ENCODE measurements around the gene LRRC4.

The LRRC4 gene

DNA sequence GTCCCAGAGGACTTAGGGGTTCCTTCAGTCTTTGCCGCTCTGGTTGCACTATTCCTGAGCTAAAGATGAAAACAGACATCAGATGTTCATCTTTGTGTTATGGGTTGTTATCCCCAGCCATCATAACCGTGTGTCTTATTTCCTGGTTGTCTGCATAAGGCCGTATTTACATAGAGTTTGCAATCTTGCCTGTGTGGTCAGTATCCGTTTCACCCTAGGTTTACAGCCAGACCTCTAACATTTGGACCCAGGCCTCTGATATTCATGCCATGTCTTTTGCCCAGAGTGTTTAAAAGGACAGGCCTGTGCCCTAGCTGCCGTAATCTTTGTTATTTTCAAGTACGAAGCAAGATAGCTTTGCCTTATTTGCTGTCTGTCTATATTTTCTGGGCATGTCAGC, 26.6 kb downstream of the LRRC4 start:
- no peak for DNase-seq

DNA sequence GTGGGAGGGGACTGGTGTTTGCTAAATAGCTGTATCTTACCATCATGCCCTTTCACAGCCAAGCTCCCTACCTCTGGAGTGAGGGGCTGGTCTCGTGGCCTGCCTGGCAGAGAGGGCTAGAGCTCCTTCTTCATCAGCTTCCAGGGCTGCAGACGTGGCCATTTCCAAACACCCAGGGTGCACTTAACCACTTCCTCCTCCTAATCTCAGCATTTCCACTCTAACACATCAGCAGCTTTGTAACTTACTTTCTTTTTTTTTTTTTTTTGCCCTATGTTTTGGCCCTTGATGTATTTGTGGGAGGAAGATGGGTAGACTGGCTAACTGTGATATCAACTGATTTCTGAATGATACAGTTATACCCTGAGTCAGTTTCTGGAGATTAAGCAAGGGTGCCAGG, 27.4 kb downstream of the LRRC4 start:
- DNase-seq: no peak

DNA sequence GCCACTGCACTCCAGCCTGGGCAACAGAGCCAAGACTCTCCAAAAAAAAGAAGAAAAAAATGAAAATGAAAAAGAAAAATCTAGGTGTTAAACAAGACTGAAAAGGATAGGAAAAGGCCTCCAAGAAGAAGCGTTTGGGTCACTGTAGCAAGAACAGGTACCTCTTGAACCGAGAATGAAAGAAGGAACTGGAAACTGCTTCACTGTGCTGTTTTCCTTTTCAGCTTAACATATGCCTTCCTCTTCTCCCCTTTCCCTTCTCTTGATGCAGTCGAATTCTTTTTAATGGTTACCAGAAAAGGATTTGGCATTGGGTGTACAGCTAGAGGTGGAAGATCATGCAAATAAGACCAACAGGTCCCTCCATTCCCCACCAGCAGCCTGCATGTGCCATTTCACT, 28.1 kb downstream of the LRRC4 start:
- no peak for DNase-seq

DNA sequence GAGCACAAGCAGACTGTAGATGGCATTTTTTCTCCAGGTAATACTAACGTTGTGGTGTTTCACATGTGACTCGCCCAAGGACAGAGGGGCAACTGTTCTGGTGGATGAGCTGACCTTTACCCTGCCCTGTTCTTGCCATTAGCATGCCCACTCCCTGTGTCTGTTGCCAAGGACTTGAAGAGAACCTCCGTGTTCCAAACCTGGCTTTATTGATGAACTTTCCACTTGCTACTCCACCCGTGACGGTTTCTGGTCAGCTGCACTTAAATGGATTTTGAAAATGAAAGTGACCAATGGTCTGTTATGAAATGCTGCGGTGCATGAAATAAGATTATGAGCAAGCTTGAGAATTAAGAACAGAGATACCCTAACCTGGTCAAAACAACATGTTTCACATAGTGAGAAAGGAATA, 30.4 kb downstream of the LRRC4 start:
- DNase-seq: no peak

DNA sequence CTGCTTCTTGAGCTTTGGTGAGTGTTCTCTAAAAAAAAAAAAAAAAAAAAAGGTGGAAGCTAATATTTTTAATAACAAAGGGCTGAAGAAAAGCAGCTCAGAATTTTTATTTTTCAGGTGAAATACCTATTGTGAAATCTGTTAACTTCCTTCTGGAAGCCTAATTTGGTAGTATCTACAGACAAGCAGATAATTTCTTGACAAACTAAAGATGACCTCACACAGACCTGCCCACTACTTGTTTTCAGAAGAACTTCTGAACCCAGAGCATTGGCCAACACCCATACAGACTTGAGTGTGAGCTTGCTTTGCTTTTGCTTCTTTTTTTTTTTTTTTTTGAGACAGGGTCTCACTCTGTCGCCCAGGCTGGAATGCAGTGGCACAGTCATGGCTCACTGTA, 31.2 kb downstream of the LRRC4 start:
- no peak for DNase-seq

DNA sequence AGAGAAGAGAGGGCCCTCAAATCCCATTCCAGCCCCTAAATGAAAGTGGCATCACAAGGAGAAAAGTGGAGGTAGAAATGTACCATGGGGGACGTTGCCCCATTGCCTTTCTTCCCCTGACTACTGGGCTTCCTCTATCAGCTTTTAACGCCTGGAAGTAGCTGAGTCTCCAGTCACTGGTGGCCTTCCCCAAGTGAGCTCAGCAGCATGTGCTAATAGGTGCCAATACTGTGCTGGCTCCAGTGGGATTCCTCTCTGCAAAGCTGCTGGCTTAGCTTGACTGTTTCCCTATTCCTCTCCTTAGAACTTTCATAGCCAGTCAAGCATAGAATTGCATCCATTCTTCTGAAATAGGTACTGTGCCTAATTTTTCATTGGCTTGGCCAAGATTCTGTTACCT, 32.6 kb downstream of the LRRC4 start:
- DNase-seq: no peak

DNA sequence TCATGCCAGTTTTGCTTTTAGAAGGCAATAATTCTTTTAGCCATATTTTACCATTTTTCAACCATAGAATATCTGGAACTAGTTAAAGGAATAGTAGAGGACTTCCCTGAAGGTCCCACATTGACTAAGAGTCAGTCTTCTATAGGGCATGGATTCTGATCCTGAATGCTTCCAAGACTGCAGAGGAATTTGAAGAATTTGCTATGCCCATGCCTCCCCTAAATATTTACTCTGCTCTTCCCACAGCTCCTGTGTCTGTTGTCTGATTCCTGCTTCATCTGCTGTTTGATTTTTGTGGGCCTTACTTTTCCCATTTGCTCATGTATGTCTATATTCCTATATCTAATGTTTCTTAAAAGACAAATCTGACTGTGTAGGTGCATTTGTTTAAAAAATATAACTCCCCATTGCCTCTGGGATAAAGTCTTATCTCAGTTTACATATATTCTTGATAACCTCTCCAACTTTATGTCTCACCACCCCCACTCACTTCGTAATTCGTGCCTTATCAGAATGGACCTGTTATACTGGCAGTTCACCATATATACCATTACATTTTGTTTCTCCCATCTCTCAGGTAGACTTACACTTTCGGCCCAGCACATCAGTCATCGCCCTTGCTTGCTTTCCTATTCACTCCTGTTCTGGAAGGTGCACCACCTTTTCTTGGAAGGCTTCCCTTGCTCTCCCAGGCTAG, 33.9 kb downstream of the LRRC4 start:
- DNase-seq: no peak

DNA sequence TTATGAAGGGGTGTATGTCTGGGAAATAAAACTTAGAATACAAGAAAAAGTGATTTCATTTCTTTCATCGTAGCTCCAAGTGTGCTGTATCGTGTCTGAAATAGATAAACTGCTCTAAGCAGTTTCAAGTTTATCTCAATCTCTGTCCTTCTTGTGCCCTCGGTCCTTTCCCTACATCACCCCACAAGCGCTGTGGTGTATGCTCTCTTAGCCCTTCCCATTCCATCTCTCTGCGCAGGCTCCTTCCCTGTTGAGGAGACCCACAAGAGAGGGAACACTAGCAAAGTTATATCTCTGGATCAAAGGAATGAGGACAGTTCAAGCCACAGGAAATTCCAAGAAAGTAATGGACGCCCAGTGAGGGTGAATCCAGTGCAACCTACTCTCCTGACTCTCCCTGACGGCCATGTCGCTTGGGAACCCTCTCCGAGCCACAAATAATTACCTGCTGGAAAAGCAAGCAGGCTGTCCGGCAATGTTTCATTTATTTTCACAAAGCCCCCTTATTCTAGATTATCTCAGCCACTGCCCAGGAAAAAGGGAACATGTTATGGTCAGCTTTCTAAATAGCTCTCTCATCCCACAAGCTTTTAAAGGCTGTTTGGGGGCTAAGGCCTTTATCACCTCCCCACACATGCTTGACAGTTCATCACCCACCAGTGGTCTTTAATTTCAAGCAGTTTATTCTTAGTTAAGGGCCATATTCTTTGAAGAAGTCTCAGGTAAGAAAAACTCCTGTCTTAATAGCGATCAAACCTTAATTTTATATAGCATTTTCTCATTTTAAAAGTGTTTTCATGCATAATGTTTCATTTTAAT, 34.8 kb downstream of the LRRC4 start:
- no peak for DNase-seq

DNA sequence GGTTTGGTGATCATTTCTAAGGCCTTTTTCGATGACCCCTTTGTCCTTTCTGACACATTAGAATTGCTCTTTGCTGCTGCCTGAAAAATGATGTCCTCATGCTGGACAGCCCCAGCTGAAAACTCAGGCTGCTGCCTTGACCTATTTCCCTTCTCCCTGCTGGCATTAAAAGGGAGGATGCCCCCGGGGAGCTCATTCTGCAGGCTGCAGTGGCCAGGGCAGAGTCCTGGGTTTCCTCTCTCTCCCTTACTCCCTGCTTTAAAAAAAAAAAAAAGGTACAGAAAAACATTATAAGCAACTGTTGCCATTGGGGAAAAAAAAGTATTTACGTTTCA, 35.4 kb downstream of the LRRC4 start:
- no peak for DNase-seq

DNA sequence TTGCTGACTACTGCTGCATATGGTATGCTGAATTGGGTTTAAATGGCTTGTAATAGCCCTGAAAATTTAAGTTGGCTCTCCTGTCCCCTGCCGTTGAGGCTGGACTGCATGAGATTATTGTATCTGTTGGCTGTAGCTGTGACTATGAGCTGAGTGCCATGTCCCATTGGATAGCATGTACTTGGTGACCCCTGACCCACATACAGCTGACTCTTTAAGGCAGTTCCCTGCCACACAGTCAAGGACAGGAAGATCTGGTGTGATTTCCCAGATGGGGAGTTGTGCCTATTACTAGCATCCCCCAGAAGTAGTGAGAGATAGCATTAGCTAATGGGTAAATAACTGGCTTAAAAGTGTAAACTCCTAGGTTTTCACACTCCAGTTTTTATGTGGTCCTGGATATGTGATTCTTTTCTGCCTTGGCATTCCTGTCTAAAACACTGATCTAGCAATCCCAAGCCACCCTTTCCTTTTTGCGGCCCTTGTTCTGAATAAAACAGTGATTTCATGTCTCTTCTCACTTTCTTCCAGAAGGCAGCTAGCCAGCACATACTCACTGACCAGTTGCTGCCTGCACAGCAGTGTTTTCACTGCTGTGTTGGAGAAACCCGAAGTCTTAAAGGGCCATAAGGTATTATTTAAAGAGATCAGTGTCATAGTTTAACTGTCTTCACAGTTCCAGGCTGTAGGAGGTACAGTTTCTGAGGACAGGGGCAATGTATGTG, 35.9 kb downstream of the LRRC4 start:
- DNase-seq: no peak

DNA sequence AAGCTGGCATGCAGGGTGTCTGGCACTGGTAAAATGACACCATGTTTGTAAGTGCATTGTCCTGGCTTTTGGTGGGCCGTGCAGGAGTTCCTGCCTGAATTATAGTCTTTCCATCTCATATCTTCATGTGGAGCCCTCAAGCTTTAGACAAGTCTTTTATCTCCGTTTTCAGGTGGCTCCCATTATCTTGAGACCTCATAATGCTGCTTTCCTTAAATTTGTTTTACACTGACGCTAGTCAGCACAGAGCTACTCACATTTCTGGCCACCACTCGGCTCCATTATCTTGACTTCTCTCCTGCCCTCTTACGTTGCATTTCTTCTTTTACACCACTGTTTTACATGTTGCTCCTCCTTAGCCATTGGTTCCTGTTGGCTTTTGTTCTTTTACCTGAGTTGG, 37.2 kb downstream of the LRRC4 start:
- no peak for DNase-seq

DNA sequence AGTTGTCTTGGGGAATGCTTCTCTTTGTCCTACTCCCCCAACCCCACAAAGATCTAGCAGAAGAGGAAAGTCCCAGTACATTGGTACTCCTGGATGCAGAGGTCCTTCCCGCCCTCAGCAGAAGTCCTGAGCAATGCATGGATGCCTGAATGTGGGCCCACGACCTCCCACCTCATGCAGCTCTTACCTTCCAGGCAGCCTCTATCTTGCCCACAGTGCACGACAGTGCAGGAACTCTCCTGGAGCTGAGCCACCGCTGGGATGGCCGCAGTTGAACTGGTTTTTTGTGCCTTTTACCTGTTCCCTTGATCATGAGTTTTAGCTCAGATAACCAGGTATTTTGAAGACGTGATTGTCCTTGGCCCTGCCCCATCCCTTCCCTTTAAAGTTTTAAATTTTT, 37.9 kb downstream of the LRRC4 start:
- no peak for DNase-seq

DNA sequence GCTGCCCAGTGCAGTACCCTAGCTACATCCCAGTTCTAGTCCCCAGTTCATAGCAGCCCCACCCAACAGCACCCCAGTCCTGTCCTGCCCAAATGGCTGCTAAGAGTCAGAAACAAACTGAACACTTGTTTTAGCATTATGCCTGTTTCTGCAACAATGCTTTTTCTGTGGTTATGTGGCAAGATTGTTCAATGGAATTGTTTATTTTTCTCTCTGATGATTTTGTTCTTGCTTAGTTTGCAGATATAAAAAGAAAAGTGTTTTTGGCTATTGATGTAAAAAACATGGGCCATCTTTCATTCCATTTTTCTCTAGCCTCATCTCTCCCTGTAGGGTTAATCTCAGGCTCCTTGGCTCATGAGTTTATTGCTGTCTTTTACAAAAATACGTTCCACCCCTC, 42.5 kb downstream of the LRRC4 start:
- DNase-seq: no peak

DNA sequence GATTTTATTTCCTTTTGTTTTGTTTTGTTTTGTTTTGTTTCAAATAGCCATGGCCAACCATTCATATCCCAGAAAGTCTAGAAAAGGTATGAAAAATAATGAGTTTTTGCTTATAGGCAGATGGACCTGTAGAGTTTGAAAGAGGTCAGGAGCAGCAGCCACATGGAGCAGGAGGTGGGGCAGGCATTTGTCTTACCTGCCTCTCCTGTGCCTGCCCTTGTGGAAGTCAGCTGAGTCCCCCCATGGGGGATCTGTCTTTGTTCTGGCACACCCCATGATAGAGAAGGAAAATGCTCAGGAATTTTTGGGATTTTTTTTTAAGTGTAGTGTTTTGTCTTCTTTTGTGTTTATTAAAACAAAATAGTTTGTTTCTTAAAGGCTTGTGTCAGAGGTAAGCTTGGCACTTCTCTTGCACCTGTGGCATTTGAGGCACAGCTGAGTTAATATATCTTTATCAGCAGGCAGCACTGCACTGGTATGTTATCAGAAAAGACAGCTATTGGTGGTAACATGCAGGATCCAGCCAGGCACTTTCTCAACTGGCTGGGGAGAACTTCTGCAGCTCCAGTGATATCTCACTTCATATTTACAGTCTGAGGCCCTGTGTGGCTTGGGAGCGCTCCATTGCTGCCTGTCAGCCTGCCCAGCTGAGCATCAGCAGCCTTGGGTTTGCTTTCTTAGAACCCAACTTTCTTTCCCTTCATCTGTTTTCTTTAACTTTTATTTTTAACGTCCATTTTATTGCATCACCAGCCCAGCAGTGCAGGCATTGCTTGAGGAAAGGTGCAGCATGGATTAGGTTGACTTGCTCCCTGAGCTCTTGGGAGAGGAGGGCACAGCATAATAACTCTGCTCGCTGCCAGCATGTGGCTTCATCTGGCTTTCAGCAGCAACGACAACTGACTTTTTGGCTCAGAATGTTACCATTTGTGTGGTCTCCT, 44.4 kb downstream of the LRRC4 start:
- DNase-seq: no peak

DNA sequence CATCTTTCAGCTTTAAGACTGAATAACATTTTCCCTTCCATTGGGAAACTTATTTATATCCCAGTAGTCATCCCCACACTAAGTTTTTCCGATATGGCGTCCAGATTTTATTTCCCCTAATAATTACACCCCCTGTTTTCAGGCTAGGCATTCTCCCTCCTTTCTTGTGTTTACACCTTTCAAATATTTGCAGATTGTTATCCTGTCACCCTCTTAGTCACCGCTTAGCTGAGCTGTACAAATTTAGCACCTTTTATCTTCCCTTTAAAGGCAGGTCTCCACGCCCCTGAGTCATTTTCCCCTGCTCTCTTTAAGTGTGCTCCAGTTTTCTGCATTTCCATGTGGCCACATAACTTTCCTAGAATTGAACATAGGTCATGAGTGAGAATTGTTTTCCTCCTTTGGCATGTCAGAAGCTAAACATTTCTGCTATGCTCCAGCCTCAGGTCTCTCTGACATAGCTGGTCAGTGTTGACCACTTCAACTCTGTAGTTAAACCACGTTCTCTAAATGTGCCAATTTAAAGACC, 47.4 kb downstream of the LRRC4 start:
- DNase-seq: no peak

DNA sequence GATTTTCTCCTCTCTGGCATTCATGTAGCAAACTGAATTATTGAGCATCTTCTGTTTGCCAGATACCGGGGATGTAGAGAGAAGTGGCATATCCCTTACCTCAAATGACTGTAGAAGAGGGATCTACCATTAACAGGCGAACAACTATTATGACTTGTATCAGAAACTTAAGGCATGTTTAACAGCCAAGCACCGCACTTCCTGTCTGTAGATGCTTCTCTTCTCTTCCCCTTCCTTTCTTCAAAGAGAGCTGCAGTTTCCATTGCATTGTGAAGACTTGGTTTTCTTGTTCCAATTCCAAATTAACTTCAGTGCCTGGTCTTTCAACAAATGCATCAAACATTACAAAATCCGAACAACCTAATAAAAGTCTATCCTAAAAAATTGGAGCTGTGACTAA, 49.3 kb downstream of the LRRC4 start:
- no peak for DNase-seq

DNA sequence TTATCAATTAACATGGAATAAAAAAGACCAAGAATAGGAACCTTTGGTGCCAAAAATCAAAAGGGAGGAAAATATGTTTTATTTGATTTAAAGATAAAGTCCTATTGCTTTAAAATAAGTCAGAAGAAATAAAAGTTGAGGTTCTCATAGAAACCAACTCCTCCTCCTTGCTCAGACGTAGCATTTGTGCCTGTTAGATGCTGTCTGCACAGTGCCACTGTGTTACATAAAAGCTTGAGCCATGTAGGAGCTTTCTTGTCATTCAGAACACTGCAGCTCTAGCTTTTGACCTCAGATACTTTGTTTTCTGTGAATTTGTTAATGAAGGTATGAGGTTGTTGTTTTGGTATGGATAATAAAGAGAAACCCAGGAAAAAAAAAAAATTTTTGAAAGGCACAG, 50.3 kb downstream of the LRRC4 start:
- no peak for DNase-seq

DNA sequence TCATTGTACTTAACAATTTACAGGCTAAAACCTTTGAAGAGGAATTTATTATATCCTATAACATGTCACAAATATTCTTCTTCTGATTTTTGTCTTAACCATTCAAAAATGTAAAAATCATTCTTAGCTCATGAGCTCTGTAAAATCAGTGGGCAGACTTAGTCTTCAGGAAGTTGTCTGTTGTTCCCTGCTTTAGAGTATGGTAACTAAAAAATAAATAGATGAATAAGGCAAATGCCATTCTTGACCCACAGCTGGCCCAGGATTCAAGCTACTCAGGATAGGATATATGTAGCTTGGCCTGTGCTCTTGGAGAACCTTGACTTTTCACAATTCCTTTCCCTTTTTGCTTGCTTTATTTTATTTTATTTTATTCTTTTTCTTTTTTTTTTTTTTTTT, 51.5 kb downstream of the LRRC4 start:
- no peak for DNase-seq

DNA sequence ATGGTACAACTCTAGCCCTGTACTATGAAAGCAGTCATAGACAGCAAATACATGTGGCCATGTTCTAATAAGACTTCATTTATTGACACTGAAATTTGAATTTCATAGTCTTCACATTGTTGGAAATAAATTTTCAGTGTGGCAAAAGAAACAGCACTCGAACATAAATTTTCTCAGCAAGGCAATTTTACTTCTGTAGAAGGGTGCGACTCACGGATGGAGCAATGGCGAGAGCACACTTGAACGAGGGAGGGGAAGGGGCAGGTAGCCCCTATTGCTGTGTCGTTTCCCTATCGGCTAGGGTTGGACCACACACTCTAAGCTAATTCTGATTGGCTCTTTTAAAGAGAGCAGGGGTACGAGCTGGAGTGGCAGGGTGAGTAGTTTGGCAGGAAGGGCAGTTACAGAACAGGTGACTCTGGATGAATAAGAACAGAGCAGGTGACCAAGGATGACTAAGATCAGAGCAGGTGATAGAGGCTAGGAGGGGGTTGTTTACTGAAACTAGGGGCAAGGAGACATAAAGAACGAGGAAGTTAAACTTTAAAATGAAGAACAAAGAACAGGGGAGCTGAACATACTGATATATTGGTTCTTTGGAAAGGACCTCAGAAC, 52.0 kb downstream of the LRRC4 start:
- no peak for DNase-seq

DNA sequence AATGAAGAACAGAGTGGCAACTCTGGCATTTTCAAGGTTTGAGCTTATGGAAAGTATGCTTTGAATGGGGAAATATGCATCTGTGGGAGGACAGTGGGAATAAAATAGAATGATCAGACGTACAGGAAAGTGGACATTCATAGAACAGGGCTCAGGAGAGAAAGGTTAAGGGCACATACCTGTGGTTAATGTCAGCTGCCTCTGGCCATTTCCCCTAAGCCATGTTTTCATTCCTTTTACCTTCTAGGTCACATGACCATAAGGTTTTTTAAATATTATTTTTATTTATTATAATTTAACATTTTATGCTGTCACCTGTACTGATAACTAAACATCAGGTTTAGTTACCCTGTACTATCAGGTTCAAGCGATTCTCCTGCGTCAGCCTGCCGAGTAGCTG, 52.8 kb downstream of the LRRC4 start:
- no peak for DNase-seq

Data from activated naive CD4-positive, alpha-beta T cell (primary cell).